NT2/D1 (cell line): ENCODE data around the gene ELAVL3.
A peak's percentile ranks its signal among the peaks of the same experiment; 100 is the strongest.

ENCODE experiments used
- DNase-seq: peaks from one replicate; pipeline ENCODE4 v3.0.0-alpha.2; 2011; ENCODE audit warnings: low read depth, low spot score
- H3K27me3 ChIP-seq: 2 replicates; pipeline ENCODE4 v1.6.0; 2011; ENCODE audit warnings: mild to moderate bottlenecking; ENCODE audit not compliant: insufficient read length, insufficient read depth
- H3K36me3 ChIP-seq: 2 replicates; pipeline ENCODE4 v1.6.1; 2011; ENCODE audit warnings: mild to moderate bottlenecking, low read length, mixed read lengths; ENCODE audit not compliant: insufficient read depth, insufficient read length
- H3K4me1 ChIP-seq: 2 replicates; pipeline ENCODE4 v1.5.1; 2011; ENCODE audit not compliant: insufficient read depth, insufficient read length
- H3K4me3 ChIP-seq: 2 replicates; pipeline ENCODE4 v1.5.1; 2011; ENCODE audit warnings: low read depth; ENCODE audit not compliant: insufficient read length
- H3K9ac ChIP-seq: 2 replicates; pipeline ENCODE4 v1.6.0; 2011; ENCODE audit warnings: low read depth; ENCODE audit not compliant: insufficient read length
- H3K9me3 ChIP-seq: 2 replicates; pipeline ENCODE4 v1.5.1; 2011; ENCODE audit warnings: mild to moderate bottlenecking, low read length; ENCODE audit not compliant: insufficient read depth
- SUZ12 ChIP-seq: IDR thresholded peaks from 2 replicates; pipeline ENCODE4 v1.6.1; 2011; ENCODE audit not compliant: insufficient read length, insufficient read depth; ENCODE audit errors: extremely low read depth
- YY1 ChIP-seq: IDR thresholded peaks from 2 replicates; pipeline ENCODE4 v1.6.1; 2011; ENCODE audit not compliant: insufficient read length, insufficient read depth
- ZNF274 ChIP-seq: IDR thresholded peaks from 2 replicates; pipeline ENCODE4 v1.6.1; 2011; ENCODE audit warnings: mild to moderate bottlenecking, low read depth, low read length

The ELAVL3 gene

GRCh38 chr19:11448923-11449554 is 31.8 kb downstream of the ELAVL3 start:
- Histone ChIP-seq H3K9me3 (no peaks in the 10 kb centered on the region), H3K4me1 (peaks cover 20% of the 10 kb centered on the region), H3K36me3 (peaks cover 68% of the 10 kb centered on the region), H3K9ac (no peak overlapping the region), H3K27me3 (no peaks in the 10 kb centered on the region), H3K4me3 (no peak overlapping the region)
- no peak for DNase-seq
- no peak for TF ChIP-seq YY1
- TF ChIP-seq SUZ12 = no peak
- no peak for TF ChIP-seq ZNF274

DNA sequence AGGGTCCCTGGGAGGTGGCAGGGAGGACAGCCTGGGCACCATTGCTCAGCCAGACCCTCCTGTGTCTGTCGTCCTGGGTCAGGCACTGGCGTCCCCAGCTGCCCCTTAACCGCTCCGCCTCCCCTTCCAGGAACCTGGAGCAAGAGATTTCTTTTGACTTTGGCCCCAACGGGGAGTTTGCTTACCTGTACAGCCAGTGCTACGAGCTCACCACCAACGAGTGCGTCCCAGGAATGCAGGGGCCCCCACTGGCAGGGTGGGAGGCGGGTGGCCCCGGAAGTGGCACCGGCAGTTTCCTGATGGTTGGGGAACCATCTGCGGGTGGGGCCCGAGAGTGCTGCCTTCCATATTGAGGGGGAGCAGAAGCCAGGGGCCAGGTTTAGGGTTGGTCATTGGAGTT is 32.4 kb downstream of the ELAVL3 start:
- no peak for TF ChIP-seq YY1
- no peak for TF ChIP-seq ZNF274
- TF ChIP-seq SUZ12 = no peak
- Histone ChIP-seq H3K4me3 (no peak overlapping the region), H3K36me3 (peaks cover 74% of the 10 kb centered on the region), H3K9me3 (no peaks in the 10 kb centered on the region), H3K9ac (peak overlapping the region; percentile 42), H3K4me1 (peaks cover 19% of the 10 kb centered on the region), H3K27me3 (no peaks in the 10 kb centered on the region)
- DNase-seq = no peak

- peaks cover 76% of the 10 kb centered on the region for H3K36me3 ChIP-seq
Observed at GRCh38 chr19:11447347-11448262, 33.2 kb downstream of the ELAVL3 start.

DNA sequence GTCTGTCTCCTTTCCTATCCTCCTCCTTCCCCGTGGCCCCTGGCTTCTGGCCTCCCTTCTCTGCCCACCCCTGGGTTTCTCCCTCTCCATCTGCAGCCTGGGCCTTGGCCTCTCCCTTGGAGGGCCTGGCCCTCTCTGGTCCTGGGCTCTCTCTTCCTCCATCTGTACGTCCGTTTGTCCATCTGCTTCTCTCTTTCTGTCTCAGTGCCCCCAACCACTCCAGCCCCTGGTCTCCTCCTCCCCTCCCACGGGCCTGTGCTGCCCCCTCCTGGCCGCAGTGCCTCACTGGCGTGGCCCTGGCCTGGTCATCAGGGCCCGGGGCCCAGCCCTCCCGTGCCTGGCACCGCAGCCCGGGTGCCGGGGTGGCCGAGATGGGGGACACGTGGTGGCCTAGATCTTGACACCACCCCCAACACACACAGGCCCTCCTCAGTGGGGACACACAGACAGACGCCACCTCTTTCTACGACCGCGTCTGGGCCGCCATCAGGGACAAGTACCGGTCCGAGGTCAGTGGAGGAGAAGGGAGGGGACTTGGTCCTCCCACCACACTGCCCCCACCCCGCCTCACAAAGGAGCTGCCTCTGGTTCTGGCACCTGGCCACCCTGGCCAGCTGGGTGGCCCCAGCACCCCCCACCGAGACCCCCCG is 34.1 kb downstream of the ELAVL3 start:
- DNase-seq = no peak
- Histone ChIP-seq H3K9ac (no peak overlapping the region), H3K36me3 (peaks cover 84% of the 10 kb centered on the region), H3K27me3 (no peaks in the 10 kb centered on the region), H3K4me1 (peaks cover 14% of the 10 kb centered on the region), H3K9me3 (no peaks in the 10 kb centered on the region), H3K4me3 (no peak overlapping the region)
- TF ChIP-seq ZNF274 = no peak
- no peak for TF ChIP-seq YY1
- no peak for TF ChIP-seq SUZ12

More at GRCh38 chr19:11447347-11448262, 33.2 kb downstream of the ELAVL3 start:
- no peak for DNase-seq
- no peaks in the 10 kb centered on the region for H3K9me3 ChIP-seq
- no peak overlapping the region for H3K4me3 ChIP-seq
- H3K9ac ChIP-seq = no peak overlapping the region
- H3K27me3 ChIP-seq = no peaks in the 10 kb centered on the region
- TF ChIP-seq YY1 = no peak
- TF ChIP-seq ZNF274 = no peak
- TF ChIP-seq SUZ12 = no peak
- peaks cover 14% of the 10 kb centered on the region for H3K4me1 ChIP-seq

DNA sequence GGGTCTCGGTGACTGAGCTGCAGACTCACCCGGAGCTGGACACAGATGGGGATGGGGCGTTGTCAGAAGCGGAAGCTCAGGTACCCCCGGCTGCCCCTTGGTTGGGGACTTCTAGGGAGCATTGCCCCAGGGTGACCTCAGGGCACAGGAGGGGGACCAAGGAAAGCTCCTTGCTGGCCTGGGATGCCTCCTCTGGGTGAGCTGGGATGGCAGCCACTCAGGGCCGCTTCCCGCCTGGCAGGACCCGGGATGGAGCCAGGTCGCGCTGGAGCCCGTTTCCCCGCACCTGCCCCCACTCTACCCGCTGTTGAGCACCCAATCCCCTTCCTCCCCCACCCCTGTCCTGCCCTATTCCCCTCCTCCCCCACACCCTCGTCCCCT is 34.6 kb downstream of the ELAVL3 start:
- no peak overlapping the region for H3K4me3 ChIP-seq
- peaks cover 17% of the 10 kb centered on the region for H3K4me1 ChIP-seq
- DNase-seq = no peak
- no peaks in the 10 kb centered on the region for H3K27me3 ChIP-seq
- peak overlapping the region; percentile 10 for H3K9ac ChIP-seq
- H3K36me3 ChIP-seq = peaks cover 89% of the 10 kb centered on the region
- H3K9me3 ChIP-seq = no peaks in the 10 kb centered on the region
- no peak for TF ChIP-seq SUZ12
- TF ChIP-seq YY1 = no peak
- TF ChIP-seq ZNF274 = no peak

- DNase-seq = no peak
- H3K9ac ChIP-seq = peak overlapping the region; percentile 21
- H3K4me3 ChIP-seq = no peak overlapping the region
- TF ChIP-seq ZNF274 = no peak
- H3K36me3 ChIP-seq = peaks cover 91% of the 10 kb centered on the region
- H3K27me3 ChIP-seq = no peaks in the 10 kb centered on the region
- no peaks in the 10 kb centered on the region for H3K9me3 ChIP-seq
- peaks cover 13% of the 10 kb centered on the region for H3K4me1 ChIP-seq
Observed at GRCh38 chr19:11445141-11445540, 35.7 kb downstream of the ELAVL3 start.

DNA sequence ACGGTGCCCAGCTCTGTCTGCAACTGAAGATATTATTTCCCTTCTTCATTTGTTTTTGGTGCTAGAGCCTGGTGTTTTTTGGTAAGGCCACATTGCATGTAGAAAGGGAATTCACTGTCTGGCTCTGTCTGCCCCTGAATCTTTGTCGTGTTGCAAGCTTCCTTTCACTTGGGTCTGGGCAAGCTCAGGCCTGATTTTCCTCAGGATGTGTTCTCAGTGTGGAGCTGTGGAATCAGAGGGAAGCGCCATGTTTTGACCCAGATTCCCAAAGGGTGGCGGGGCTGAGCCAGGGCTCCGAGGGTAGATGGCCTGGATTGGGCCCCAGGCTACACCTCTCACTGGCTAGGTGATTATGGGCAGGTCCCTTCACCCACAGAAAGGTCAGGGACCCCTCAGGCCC is 36.8 kb downstream of the ELAVL3 start:
- H3K4me3 ChIP-seq = no peak overlapping the region
- no peak for DNase-seq

More for the DNA sequence above, 36.8 kb downstream of the ELAVL3 start:
- no peak for TF ChIP-seq YY1
- TF ChIP-seq SUZ12 = no peak
- no peak for TF ChIP-seq ZNF274
- Histone ChIP-seq H3K9me3 (no peaks in the 10 kb centered on the region), H3K4me1 (peaks cover 12% of the 10 kb centered on the region), H3K27me3 (no peaks in the 10 kb centered on the region), H3K36me3 (peaks cover 87% of the 10 kb centered on the region), H3K9ac (no peak overlapping the region)
